GM18502 (cell line): Measurements from ENCODE around the gene RNF149.
"Not testable (repeated sequence)": the region's sequence is repeated elsewhere in the genome, so short reads cannot be mapped to it uniquely, and the experiment has no call there.

Experiments
- ATAC-seq: cut with Tn5 transposase; IDR thresholded peaks from one replicate; pipeline ENCODE4 v1.9.1; 2021; ENCODE audit warnings: mild to moderate bottlenecking; ENCODE audit not compliant: unreplicated experiment, poor library complexity

RNF149 gene

DNA sequence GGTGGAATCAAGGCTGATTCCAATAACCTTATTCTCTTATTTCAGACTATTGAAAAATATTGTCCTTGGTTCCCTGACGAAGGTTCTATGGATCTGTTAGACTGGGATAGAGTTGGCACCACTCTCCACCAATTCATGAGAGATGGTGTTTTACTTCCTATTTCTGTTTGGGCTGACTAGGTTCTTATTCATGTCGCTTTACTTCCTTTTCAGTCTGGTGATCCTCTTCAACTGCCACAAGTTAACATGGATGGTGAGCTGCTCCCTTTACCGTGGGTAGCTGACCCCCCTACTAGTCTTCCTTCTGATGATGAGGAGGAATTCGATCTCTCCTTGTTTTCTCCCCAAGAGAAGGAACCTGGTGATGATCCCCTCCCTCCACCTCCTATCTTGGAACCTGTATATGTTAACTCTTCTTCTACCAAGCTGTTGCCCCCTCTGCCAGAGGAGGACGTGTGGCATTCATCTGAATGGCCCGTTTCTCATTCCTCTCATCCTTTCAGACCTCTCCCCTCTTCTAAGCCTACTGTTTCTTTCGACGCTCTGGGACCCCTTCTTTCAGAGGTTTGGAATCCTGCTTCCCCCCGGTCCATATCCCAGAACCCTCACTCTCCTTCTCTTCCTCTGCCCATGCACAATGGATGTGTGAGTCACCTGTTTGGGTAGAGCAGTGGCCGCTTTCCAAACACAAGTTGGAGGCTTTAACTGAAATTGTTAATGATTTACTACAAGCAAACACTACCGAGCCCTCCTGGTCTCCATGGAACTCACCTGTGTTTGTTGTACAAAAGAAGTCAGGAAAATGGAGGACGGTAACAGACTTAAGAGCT is 69.4 kb downstream of the RNF149 start:
- ATAC-seq: no peak

GRCh38 chr2:101237944-101238343 is 70.6 kb downstream of the RNF149 start:
- ATAC-seq: not testable (repeated sequence)

DNA sequence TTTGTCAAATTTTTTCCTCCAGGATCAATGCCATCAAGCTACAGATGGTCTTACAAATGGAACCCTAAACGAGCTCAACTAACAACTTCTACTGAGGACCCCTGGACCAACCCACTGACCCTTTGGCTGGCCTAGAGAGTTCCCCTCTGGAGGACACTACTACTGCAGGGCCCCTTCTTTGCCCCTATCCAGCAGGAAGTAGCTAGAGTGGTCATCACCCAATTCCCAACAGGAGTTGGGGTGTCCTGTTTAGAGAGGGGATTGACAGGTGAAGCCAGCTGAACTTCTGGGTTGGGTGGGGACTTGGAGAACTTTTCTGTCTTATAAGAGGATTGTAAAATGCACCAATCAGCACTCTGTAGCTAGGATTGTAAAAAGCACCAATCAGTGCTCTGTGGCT is 72.5 kb downstream of the RNF149 start:
- ATAC-seq: not testable (repeated sequence)

GRCh38 chr2:101234169-101234938 is 74.1 kb downstream of the RNF149 start:
- ATAC-seq: no peak

GRCh38 chr2:101232770-101233169 is 75.7 kb downstream of the RNF149 start:
- no peak for ATAC-seq

- no peak for ATAC-seq
Measured at GRCh38 chr2:101231937-101232730, 76.4 kb downstream of the RNF149 start.

- ATAC-seq: no peak
Measured at GRCh38 chr2:101231240-101231639, 77.3 kb downstream of the RNF149 start.

DNA sequence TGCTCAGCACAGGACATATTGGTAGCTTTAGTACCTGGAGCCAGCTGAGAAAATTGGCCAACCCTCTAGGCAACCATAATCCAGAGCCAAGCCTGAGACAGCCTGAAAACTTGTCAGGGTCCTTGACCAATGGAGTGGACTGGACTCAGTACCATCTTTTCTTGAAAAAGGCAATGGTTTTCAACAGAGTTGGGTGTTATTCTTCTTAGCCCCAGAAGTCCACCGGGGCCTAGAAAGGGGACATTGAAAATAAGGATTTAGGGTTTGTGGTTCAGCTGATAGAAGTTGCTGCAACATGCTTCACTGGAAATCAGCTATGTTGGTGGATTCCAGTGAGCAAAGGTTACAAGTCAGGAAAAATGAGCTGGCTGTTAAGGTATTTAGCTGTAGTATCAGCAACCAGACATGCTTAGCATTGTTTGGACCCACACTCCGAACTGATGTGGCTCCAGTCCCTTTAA is 77.9 kb downstream of the RNF149 start:
- ATAC-seq: no peak
